Kidney capillary endothelial cell (primary cell): ENCODE data around the gene CLCN2.
"Not testable (repeated sequence)": the region's sequence is repeated elsewhere in the genome, so short reads cannot be mapped to it uniquely, and the experiment has no call there.

Source experiments
- DNase-seq: peaks from one replicate; pipeline ENCODE4 v3.0.0-alpha.2; 2018; ENCODE audit warnings: low spot score

CLCN2 gene

DNA sequence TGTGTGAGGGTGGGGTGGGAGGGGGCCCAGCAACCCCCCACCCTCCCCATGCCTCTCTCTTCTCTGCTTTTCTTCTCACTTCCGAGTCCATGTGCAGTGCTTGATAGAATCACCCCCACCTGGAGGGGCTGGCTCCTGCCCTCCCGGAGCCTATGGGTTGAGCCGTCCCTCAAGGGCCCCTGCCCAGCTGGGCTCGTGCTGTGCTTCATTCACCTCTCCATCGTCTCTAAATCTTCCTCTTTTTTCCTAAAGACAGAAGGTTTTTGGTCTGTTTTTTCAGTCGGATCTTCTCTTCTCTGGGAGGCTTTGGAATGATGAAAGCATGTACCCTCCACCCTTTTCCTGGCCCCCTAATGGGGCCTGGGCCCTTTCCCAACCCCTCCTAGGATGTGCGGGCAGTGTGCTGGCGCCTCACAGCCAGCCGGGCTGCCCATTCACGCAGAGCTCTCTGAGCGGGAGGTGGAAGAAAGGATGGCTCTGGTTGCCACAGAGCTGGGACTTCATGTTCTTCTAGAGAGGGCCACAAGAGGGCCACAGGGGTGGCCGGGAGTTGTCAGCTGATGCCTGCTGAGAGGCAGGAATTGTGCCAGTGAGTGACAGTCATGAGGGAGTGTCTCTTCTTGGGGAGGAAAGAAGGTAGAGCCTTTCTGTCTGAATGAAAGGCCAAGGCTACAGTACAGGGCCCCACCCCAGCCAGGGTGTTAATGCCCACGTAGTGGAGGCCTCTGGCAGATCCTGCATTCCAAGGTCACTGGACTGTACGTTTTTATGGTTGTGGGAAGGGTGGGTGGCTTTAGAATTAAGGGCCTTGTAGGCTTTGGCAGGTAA lies 15.9 kb downstream of the CLCN2 start:
- peak; percentile 58 for DNase-seq

- no peak for DNase-seq
Measured at GRCh38 chr3:184344579-184345316, 16.7 kb downstream of the CLCN2 start.

DNA sequence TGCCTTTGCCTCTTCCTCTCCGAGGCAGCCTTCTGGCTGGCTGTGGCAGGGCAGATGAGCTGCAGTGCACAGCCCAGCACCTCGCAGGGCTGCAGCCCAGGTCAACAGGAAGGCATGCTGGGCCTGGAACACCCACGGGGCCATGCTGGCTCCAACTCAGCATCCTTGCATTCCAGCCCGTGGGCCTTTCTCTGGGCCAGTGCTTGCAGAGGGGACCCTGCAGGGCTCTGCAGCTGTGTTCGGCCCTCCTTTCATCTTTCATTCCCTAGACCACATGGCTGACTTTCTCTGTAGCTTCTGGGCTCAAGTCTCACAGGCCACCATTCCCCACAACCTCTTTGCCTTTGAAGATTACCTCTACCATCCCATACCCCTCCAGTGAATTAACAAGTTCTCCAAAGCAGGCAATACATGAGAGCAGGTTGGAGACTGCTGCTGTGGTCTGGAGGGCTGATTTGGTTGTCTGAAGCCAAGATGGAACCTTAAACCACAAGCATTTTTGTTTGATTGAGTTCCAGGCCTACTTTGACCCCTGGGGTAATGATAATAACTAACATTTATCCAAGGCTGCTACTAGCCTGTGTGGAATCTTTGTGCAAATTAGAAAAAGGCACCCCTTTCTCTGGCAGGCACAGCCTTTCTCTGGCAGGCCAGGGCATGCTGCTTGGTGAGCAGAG lies 18.1 kb downstream of the CLCN2 start:
- DNase-seq = no peak

GRCh38 chr3:184341925-184342324 lies 19.5 kb downstream of the CLCN2 start:
- no peak for DNase-seq

DNA sequence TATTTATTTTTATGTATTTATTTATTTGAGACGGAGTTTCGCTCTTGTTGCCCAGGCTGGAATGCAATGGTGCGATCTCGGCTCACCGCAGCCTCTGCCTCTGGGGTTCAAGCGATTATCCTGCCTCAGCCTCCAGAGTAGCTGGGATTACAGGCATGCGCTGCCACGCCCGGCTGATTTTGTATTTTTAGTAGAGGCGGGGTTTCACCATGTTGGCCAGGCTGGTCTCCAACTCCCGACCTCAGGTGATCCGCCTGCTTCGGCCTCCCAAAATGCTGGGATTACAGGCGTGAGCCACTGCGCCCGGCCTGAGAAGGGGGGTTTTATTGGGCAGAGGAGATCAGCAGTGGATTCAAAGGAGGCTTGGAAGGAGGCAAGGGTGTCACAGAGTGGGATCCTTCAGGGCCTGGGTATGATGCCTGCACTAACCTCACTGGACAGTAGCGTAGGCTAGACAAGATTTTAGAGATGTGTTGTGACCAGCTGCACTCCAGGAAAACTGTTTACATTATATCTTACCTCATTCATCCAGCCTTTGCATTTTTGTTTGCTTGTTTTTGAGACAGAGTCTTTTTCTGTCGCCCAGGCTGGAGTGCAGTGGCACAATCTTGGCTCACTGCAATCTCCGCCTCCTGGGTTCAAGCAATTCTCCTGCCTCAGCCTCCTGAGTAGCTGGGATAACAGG lies 21.8 kb downstream of the CLCN2 start:
- not testable (repeated sequence) for DNase-seq

GRCh38 chr3:184339001-184339400 lies 22.4 kb downstream of the CLCN2 start:
- no peak for DNase-seq

DNA sequence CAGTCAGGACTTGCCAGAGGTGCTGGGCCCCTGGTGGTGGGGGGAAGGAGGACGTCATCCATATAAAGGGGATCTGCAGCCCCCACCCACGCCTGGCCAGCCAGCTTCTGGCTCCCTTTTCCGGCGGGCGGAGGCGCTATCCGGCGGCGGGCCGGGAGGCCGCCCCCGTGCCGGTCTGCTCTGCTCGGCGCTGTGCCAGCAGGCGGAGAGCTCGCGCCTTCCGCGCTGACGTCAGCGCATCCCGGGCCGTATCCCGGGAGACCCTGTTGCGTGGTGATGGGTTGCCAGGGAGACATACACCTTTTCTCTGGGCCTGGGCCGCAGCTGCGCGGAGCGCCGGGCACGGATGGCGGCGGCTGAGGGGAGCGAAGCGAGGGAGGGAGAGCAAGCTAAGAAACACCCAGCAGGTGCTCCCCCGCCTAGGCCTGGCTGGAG lies 22.9 kb downstream of the CLCN2 start:
- DNase-seq = peak; percentile 91

- no peak for DNase-seq
Measured at GRCh38 chr3:184337981-184338380, 23.4 kb downstream of the CLCN2 start.

GRCh38 chr3:184337399-184337714 lies 24.0 kb downstream of the CLCN2 start, which contains the start of gene FAM131A:
TSS of gene FAM131A (plus strand) at chr3:184337600. CDS start at chr3:184337631, 31 bp downstream.
- no peak for DNase-seq

DNA sequence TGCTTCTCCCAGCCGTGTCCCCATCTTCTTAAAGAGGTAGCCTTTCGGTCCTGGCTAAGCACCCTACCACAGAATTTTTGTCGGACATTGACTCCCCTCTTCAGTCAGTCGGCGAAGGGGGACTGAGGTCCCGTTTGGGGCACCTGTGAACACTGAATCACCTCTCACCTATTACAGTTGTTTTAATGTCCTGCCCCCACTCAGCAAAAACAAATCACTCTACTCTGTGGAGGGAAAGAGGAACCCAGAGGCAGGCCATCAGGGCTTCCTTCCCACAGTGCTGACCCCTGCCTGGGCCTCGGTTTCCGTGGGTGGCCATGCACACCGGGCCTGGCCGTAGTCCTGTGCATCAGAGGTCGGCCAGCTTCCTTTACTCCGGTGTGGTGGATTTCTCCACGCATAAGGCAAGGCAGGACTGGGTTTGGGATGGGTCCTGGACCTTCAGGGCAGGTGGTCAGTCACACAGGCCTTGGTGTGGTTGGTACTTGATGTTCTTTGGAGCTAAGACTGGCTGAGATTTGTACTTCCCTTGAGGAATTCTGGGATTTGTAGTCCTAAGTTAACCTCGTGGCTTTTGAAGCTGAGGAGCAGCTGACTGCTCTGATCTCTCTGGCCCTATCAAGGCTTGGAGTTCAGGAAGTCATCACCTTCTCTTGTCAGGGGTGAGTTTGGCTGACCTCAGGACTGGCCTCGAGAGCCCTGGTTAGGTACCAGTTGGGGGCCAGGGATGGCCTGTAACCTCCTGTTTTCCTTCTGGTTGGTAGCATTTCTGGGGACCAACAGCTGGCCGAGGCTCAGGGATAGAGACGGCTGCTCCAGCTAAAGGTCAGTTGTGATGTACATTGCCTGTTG lies 24.6 kb downstream of the CLCN2 start:
- DNase-seq = peak; percentile 64

DNA sequence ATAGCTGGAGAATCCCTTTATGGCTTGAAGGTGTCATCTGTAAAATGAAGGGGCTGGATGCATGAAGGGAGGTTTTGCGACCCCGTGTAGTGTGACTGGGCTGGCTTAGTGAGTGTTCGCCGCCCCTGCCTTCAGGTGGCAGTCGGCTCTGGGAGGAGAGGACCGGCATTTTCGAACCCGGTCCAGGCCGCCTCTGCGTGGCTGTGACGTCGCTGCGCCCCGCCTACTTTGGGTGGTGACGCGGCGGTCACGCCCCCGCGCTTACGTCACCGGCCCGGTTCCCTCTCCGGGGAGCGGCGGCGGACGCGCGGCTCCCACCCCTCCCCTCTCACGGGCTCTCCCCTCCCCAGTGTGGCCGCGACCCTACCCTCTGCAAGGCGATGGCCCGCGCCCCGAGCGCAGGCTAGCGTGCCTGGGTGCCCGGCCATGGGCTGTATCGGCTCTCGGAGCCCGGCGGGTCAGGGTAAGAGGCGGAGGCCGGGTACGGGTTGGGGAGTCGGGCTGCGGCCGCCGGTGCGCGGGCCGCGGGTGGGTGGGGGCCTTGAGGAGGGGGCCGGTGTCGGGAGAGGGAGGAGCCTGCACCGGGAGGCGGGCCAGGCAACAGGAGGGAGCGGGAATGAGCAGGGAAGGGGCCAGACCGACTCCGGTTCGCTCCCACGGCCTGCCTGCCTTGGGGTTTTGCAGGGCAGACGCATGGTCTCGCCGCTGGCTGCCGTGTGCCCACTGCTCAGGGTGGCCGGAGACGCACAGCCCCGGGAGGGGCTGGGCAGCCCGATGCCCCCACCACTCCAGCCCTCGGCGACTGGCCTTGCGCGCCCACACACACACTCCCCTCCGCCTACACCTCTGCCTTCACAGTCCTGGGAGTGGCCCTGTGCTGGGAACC lies 25.5 kb downstream of the CLCN2 start:
- peak; percentile 66 for DNase-seq

- no peak for DNase-seq
Measured at GRCh38 chr3:184335291-184335660, 26.1 kb downstream of the CLCN2 start.

- DNase-seq = peak; percentile 93
Measured at GRCh38 chr3:184334470-184335158, 26.8 kb downstream of the CLCN2 start.

- DNase-seq = no peak
Measured at GRCh38 chr3:184333700-184334099, 27.7 kb downstream of the CLCN2 start.

DNA sequence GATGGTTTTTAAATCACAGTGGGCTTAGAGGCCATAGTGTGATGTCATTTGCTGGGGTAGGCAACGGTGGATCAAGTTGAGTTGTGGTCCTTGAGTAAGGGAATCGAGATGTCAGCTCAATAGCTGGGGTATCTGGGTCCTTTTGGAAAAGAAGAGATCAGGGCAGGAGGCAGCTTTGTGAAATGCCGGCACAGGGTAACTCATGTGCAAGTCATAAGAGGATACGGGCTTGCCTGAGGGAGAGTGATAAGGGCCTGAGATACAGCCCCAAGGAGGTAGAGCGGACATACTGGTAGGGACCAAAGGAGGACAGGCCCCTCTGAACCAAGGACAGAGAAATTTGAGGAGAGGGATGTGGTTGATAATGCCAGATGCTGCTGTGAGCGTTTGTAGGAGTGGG lies 28.2 kb downstream of the CLCN2 start:
- no peak for DNase-seq

GRCh38 chr3:184332370-184333090 lies 28.9 kb downstream of the CLCN2 start:
- peak; percentile 95 for DNase-seq

DNA sequence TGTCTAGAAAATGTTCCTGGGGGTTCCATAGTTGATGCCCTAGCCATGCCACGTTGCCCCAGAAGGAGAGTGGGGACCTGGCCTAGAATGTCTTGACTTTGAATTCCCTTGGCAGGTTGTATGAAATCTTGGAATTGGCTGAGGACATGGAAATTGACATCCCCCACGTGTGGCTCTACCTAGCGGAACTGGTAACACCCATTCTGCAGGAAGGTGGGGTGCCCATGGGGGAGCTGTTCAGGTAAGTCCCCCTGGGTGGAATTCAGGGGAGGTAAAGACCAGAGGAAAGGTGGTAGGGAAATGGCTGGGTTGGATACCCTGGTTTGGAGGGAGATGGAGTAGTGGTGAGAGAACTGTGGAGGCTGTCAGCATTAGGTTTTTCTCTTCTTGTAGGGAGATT lies 32.9 kb downstream of the CLCN2 start:
- no peak for DNase-seq

GRCh38 chr3:184327171-184327570 lies 34.2 kb downstream of the CLCN2 start:
- DNase-seq = no peak
